ENCODE measurements around the gene RAB24. TPM values are rescaled to one million over a fixed set of nuclear protein-coding genes. Genes with fewer than 3 reads are reported as not detected.

RAB24 gene
- total and polyA plus RNA-seq, 2 of the 4 experiments (the other 2 are of a cell fraction), result 18.5 to 60.8 TPM

DNA sequence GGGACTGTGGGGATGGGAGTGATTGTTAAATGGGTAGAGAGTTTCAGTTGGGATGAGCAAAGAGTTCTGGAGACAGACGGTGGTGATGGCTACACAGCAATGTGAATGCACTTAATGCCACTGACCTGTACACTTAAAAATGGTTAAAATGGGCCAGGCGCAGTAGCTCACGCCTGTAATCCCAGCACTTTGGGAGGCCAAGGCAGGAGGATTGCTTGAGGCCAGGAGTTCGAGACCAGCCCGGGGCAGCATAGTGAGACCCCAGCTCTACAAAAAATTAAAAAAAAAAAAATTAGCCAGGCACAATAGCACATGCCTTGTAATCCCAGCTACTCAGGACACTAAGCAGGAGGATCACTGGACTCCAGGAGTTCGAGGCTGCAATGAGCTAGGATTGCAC is 40.3 kb upstream of the RAB24 start:
- H3K4me3 ChIP-seq (ENCODE audit: insufficient read depth, low read depth, low read length), result no peak overlapping the region
- no peak overlapping the region for H2BK5ac ChIP-seq (ENCODE audit: low read depth, low read length, poor library complexity, severe bottlenecking)
- no peak overlapping the region for H2AK9ac ChIP-seq (replicated peaks; ENCODE audit: low read depth, low read length, poor library complexity)
- H3K9me3 ChIP-seq (ENCODE audit: control insufficient read depth, insufficient read depth, low read length), result no peaks in the 10 kb centered on the region
- H4K8ac ChIP-seq (ENCODE audit: low read depth in 2 of 2, low read length in 2 of 2), result no peak overlapping the region
- peaks cover 12% of the 10 kb centered on the region for H3K36me3 ChIP-seq (ENCODE audit: control insufficient read depth, insufficient read depth, low read length)
- ChIA-PET POLR2A (ENCODE audit: unreplicated experiment) (no interaction called here), CTCF (no interaction called here)
- H2BK120ac ChIP-seq (ENCODE audit: low read depth, low read length), result no peak overlapping the region
- no peak overlapping the region for H3K4ac ChIP-seq (ENCODE audit: low read depth, low read length)
- intact Hi-C loops (cut with micrococcal nuclease) (no loop called here), in situ Hi-C loops (cut with MboI; ENCODE audit: low sequenced_read_pairs) (no loop called here), dilution Hi-C loops (cut with HindIII; ENCODE audit: low sequenced_read_pairs, unreplicated experiment) (no loop called here)
- peaks cover 41 to 50% of the 10 kb centered on the region in 2 experiments for H3K79me1 ChIP-seq (ENCODE audit: low read depth in 1 of 2, low read length in 2 of 2)
- peaks cover 9% of the 10 kb centered on the region for H3K4me1 ChIP-seq (ENCODE audit: control insufficient read depth, insufficient read depth, low read length)
- WGBS, 2 experiments (ENCODE audit: extremely low coverage in 2 of 2, insufficient read length in 1 of 2), result 94% methylated on average over 3 of the region's 6 CpGs; no CpG with 5 or more reads in 1 of the 2 experiments
- no peak overlapping the region for H3K56ac ChIP-seq (ENCODE audit: extremely low read depth, insufficient read depth, low read length)
- H3K14ac ChIP-seq (replicated peaks; ENCODE audit: low read depth, low read length), result no peak overlapping the region
- H3K4me2 ChIP-seq (ENCODE audit: low read depth, low read length), result no peak overlapping the region
- BruUV-seq (replicated peaks), result no TSS peak
- no peak overlapping the region for H3K23ac ChIP-seq (ENCODE audit: low read depth, low read length)
- H4K20me1 ChIP-seq (ENCODE audit: insufficient read depth, low read length), result peaks cover 19% of the 10 kb centered on the region; the same call in 1 of the 2 replicates
- no peak overlapping the region for H3K27ac ChIP-seq (ENCODE audit: insufficient read depth, low read length)
- peaks cover 12% of the 10 kb centered on the region; the same call in 1 of the 2 replicates for H3K9me1 ChIP-seq (ENCODE audit: insufficient read depth, low read length)
- no peak overlapping the region for H2AK5ac ChIP-seq (ENCODE audit: low read depth, low read length)
- TF ChIP-seq POLR2A (IDR thresholded peaks at IDR 0.05; ENCODE audit: low read depth, low read length) (no peak), RCOR1 (IDR thresholded peaks at IDR 0.05; ENCODE audit: insufficient replicate concordance, low read length) (no peak), SMC3 (IDR thresholded peaks at IDR 0.05; ENCODE audit: low read depth, low read length) (no peak), RAD21 (IDR thresholded peaks at IDR 0.05; ENCODE audit: low read length) (no peak), MAZ (IDR thresholded peaks at IDR 0.05; ENCODE audit: borderline replicate concordance, low read depth, low read length) (no peak), NFE2L2 (IDR thresholded peaks at IDR 0.05; ENCODE audit: low read depth, low read length) (no peak), USF2 (IDR thresholded peaks at IDR 0.05; ENCODE audit: low read depth, low read length) (no peak), FOS (IDR thresholded peaks at IDR 0.05; ENCODE audit: low read depth, low read length) (no peak), BHLHE40 (IDR thresholded peaks at IDR 0.05; ENCODE audit: low read depth, low read length) (no peak), MAFK (IDR thresholded peaks at IDR 0.05; ENCODE audit: low read depth, low read length) (no peak), CEBPB (IDR thresholded peaks at IDR 0.05; ENCODE audit: low read depth, low read length) (no peak), RFX5 (IDR thresholded peaks at IDR 0.05; ENCODE audit: low read depth, low read length) (no peak), MXI1 (IDR thresholded peaks at IDR 0.05; ENCODE audit: borderline replicate concordance, low read depth, low read length) (no peak), CHD1 (IDR thresholded peaks at IDR 0.05; ENCODE audit: low read depth, low read length) (no peak)
- TF ChIP-seq, protein P1, sequence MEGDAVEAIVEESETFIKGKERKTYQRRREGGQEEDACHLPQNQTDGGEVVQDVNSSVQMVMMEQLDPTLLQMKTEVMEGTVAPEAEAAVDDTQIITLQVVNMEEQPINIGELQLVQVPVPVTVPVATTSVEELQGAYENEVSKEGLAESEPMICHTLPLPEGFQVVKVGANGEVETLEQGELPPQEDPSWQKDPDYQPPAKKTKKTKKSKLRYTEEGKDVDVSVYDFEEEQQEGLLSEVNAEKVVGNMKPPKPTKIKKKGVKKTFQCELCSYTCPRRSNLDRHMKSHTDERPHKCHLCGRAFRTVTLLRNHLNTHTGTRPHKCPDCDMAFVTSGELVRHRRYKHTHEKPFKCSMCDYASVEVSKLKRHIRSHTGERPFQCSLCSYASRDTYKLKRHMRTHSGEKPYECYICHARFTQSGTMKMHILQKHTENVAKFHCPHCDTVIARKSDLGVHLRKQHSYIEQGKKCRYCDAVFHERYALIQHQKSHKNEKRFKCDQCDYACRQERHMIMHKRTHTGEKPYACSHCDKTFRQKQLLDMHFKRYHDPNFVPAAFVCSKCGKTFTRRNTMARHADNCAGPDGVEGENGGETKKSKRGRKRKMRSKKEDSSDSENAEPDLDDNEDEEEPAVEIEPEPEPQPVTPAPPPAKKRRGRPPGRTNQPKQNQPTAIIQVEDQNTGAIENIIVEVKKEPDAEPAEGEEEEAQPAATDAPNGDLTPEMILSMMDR (conservative IDR thresholded peaks at IDR 0.05; ENCODE audit: low read depth, low read length), result no peak
- TF ChIP-seq, protein P2, sequence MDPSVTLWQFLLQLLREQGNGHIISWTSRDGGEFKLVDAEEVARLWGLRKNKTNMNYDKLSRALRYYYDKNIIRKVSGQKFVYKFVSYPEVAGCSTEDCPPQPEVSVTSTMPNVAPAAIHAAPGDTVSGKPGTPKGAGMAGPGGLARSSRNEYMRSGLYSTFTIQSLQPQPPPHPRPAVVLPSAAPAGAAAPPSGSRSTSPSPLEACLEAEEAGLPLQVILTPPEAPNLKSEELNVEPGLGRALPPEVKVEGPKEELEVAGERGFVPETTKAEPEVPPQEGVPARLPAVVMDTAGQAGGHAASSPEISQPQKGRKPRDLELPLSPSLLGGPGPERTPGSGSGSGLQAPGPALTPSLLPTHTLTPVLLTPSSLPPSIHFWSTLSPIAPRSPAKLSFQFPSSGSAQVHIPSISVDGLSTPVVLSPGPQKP (IDR thresholded peaks at IDR 0.05; ENCODE audit: borderline replicate concordance, low read depth, low read length), result no peak
- no peak overlapping the region for H2BK15ac ChIP-seq (ENCODE audit: low read depth, low read length)
- no peak overlapping the region for H2BK20ac ChIP-seq (ENCODE audit: low read depth, low read length)
- no peaks in the 10 kb centered on the region for H3K27me3 ChIP-seq (ENCODE audit: control insufficient read depth, insufficient read depth, low read length)
- no peak overlapping the region for H3K9ac ChIP-seq (ENCODE audit: low read depth, low read length)
- DNase-seq (no peak), ATAC-seq (ENCODE audit: low read depth) (no peak)
- H4K5ac ChIP-seq (ENCODE audit: low read depth, low read length), result no peak overlapping the region
- H4K91ac ChIP-seq (ENCODE audit: insufficient read depth, low read depth, low read length), result no peak overlapping the region
- H3K18ac ChIP-seq (ENCODE audit: low read depth, low read length), result no peak overlapping the region
- H2AFZ ChIP-seq (replicated peaks; ENCODE audit: low read length, poor library complexity), result no peak overlapping the region
